Activated naive CD4-positive, alpha-beta T cell treated with Interleukin-2 at 50 U/mL for 16 hours (primary cell): Measurements from ENCODE around the gene STAT5B.

Experiments used
- DNase-seq: peaks from one replicate; pipeline ENCODE4 v3.0.0-alpha.2; 2020

STAT5B gene

DNA sequence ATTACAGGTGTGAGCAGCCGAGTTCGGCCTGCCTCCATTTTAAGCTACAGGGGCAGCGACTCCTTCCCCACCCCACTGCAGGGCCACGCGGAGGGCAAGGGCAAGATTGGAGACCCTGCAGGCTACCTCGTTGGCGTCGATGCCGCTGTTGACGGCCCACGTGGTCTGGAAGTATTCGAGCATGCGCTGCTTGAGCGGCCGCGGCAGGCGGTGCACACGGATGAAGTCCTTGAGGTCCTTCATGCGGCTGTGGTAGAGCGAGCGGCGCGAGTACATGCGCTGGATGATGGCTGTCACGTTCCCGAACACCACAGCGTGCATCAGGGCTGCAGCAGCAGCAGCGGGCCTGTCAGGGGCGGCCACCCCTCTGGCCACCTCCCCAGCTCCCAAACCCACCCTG, 106.8 kb downstream of the STAT5B start:
- DNase-seq: no peak

DNA sequence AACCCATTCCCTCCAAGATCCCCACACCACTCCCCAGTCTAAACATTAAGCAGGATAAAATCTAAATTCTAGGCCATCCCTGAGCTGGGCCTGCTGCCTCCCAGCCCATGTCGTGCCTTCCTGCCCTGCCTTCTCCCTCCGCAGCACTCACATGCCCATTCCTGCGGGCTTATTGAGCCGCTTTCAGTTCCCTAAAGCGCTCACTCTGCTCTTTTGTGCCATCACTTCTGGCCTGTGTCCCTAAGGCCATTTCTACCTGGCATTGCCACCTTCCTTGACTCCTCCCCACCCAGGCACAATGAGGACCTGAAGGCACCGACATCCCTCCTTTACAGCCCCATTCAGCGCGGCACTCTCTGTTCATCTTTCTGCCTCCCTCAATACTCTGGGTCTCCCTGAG, 108.4 kb downstream of the STAT5B start:
- DNase-seq: no peak

DNA sequence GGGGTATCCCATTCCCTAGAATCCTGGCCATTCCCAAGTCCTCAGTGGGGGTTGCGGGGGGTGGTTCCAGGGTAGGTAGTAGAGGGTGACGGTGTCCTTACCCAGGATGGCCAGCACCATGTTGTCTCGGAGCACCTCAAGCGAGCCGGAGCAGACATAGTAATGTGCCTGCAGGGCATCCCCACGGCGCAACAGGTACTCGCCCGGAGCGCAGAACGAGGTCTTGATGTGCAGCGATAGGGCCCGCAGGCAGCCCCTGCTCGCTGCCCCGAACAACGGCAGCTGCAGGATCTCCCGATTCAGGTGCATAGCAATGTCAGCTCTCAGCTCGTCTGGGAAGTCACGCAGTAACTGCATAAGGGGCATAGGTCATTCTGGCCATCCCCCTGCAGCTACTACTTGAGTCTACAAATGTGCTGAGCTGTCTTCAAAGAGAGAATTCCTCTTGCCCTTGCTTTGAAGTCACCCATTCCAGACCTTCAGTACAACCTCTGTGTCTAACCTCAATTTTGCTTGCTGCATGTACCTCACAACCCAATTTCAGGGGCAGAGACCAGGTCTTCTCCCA, 109.9 kb downstream of the STAT5B start:
- DNase-seq: no peak

DNA sequence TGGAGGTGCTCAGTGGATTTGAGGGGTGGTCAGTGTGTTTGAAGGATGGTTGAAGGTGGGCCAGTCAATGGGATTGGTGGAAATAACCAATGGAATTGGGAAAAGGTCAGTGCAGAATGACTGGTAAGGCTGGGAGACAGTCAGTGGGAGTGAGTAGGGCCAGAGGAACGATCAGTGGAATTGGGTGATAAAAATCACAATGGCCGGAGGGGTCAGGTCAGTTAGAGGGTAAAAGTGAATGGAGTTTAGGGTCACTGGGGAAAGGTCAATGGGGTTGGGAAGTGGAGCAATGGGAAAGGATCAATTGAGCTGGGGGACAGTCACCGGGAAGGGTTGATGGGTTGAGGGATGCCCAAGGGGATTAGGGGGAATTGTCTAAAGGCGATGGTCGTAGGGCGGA, 110.4 kb downstream of the STAT5B start:
- no peak for DNase-seq

DNA sequence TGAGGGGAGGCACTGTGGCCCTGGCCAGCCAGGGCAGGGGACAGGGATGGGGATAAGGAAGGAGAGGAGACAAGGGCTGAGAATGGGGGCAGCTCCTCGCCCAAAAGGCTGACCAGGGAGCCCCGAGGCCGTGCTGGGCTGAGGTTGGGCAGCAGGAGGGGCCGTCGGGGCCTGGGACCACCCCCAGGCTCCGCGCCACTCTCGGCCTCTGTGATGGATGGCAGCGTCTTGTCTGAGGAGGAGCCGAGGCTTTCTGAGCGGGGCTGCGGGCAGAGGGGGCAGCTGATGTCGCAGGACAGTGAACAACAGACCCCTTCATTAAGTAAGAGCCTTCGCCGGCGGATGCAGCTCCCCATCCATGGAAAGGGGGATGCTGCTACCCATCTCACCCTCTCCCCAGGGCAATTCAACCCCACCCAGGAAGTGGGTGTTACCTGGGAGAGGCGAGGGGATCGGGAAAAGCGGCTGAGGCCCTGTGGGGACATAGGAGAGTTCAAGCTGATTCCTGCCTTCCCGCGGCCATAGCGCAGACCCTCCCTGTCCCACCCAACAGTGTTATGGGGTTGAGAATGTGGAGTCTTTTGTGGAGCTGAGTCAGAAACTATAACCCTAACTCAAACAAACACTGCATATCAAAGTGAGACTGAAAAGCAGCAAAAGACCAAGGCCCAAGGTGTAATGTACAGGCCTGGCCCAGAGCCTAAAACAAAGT, 112.3 kb downstream of the STAT5B start:
- DNase-seq: no peak

DNA sequence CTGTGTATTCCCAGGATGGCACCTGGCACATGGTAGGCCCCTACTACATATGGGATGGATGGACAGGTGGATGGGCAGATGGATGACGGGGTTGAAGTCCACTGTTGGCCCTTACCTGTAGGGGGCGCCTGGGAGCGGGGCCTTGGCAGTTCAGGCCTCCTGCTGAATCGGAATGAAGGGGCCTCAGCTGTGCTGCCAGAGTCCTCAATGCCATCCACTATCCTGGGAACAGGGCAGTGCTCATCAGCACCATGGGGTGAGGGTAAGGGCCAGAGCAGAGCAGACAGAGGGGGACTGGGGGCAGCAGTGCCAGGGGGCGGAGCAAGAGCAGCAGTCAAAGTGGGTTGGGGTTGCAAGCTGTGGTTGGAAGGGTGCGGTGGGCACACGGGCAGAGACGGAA, 113.1 kb downstream of the STAT5B start:
- DNase-seq: peak; percentile 42

DNA sequence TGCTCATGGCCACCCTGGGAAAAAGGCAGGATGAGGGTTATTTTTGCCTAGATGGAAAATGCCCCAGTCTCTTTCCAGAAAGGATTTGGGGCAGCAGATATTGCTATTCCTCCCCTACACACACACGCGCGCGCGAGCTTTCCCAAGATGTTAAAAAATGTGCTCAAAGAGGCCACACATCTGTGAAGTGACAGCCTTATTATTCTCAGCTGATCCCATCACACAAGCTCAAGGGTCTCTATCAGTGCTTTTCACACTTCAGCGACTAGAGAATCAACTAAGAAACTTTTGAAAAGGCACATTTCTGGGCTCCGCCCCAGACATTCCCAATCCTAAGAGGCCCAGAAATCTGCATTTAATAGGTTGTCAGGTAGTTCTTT, 115.7 kb downstream of the STAT5B start:
- DNase-seq: no peak

DNA sequence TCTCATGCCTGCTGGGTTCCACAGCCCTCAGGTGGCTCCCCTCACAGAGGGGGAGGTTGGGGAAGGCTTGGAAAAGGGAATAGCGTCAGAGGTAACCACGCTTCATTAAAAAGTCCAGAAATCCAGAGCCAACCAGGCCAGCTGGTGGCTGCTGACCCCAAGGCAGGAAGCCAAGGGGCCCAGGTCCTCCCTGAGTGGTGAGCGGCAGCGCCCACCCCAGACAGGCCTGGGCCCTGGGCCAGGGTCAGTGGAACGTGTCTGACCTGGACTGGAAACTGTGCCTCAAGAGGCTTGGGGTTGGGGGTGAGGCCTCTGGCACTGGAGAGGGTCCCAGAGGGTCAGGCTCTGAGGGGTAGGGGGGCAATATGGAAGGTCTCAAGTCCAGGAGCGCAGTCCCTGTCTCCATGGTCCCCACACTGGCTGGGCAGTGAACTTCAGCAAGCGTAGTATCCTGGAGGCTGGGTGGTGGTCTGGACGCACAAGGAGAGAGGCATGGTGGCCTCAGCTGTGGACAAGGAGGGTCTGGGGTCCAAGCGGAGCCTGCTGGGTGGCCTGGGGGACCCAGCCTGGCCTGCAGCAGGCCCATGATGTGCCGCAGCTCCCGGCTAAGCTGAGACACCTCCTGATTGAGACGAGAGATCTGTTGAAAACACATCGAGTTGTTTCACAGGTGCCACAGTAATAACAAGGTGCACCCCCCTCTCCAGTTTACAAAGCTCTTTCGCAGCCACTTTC, 116.2 kb downstream of the STAT5B start:
- DNase-seq: no peak

DNA sequence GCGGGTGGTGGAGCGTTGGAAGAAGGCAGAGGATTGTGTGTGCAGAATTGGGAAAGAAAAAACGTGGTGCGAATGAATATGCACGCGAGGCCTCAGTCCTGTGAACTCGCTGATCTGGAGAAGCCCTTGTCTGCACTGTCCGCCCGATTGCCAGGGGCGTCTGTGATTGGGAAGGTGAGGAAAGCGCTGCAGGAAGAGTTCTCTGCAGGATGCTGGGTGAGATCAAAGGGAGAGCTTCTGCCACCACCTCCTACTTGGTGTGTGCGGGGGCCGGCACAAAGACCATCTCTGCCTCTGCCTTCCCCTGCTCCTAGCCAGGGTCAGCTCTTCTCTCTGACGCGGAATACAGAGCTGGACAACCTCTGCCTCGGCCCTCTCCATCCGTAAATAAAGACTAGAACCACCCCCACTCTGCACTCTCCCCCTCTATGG, 120.6 kb downstream of the STAT5B start:
- DNase-seq: no peak

DNA sequence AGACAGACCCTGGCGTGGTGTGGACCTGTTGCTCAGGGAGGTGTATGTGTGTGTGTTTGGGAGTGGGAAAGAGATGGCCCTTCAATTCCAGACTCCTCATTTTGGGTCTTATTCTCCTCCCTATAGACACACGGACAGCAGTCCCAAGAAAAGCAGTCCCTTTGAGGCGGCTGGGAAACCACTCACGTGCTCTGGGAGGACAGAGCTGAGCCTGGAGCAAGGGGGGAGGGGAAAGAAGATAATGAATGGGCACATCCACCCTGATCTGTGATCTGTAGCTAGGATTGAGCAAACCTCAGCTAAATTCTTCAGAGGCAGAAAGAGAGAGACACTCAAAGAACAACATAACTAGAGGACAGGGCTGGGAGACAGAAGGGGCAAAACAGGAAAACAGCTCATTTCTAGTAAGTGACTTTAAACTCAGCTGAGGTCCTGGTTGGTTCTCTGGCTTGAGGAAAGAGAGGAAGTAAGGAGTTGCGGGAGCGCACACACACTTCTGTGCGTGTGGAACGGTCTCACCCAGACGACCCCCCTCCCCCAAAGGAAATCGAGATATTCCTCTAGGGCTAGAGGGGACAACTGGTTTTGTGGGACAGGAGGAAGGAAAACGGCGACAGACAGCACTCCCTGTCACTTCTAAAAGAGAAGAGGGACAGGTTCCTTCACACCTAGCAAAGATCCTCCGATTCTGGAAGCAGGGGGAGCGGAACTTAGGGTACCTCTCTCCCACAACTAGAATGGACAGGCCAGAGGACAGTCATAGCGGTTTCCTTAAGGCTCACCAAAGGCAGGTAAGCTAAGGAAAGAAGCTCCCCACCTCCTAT, 122.1 kb downstream of the STAT5B start:
- DNase-seq: no peak
